ENCODE measurements around the gene TBCK.

- TF ChIP-seq FOXP2 (optimal IDR thresholded peaks at IDR 0.05; ENCODE audit: control extremely low read depth, extremely low read length, insufficient read depth) (no peak), EZH2 (IDR thresholded peaks at IDR 0.05) (no peak), POLR2AphosphoS5 (IDR thresholded peaks at IDR 0.05; ENCODE audit: borderline replicate concordance, low read depth, low read length) (no peak)
These were observed 167.0 kb downstream of the TBCK start for GRCh38 chr4:106149026-106149425.

All from SK-N-MC (cell line).